SK-N-SH (cell line): ENCODE measurements around the gene SPATA33. TPM values are rescaled to one million over a fixed set of nuclear protein-coding genes. Genes with fewer than 3 reads are reported as not detected.

Experiments
- CTCF ChIA-PET: fragments of 300-600, 350-600 bp; formaldehyde crosslinking; extraction: SDS; loops from one replicate; lab custom pipeline; 2021; lab: Yijun Ruan, JAX
- POLR2A ChIA-PET: fragments of 350-600 bp; sonication (Branson Sonifier 250); formaldehyde crosslinking; extraction: SDS; loops from one replicate; lab custom pipeline; 2020; ENCODE audit warnings: antibody characterized with exemption, inconsistent platforms; lab: Yijun Ruan, JAX
- DNase-seq: peaks from one replicate; pipeline ENCODE4 v3.0.0; 2012
- H2AFZ ChIP-seq: fragments of 200-600 bp; sonication (generic); 2 replicates; pipeline ENCODE4 v1.8.1; 2016; ENCODE audit warnings: antibody characterized with exemption, mild to moderate bottlenecking, low read depth
- H3F3A ChIP-seq: fragments of 200-600 bp; sonication (generic); replicated peaks from 2 replicates; pipeline ENCODE3; 2016; ENCODE audit warnings: antibody characterized with exemption, mild to moderate bottlenecking; ENCODE audit not compliant: insufficient read depth
- H3K27ac ChIP-seq, 2 experiments: fragments of 200-500 bp in 1 of 2; fragments of 200-600 bp in 1 of 2; sonication (Bioruptor generic) in 1 of 2; sonication (generic), shearing (Covaris generic) in 1 of 2; 2 replicates each; pipeline versions ENCODE4 v1.5.1 to v1.6.1; 2014 to 2016; ENCODE audit warnings: low read depth in 2 of 2, inconsistent platforms in 1 of 2, low read length in 1 of 2, mild to moderate bottlenecking in 1 of 2, mixed read lengths in 1 of 2
- H3K27me3 ChIP-seq: fragments of 200-600 bp; sonication (generic), shearing (Covaris generic); 2 replicates; pipeline ENCODE4 v1.6.1; 2016; ENCODE audit warnings: mixed run types; ENCODE audit not compliant: insufficient read depth
- H3K36me3 ChIP-seq, 2 experiments: fragments of 200-500 bp in 1 of 2; fragments of 200-600 bp in 1 of 2; sonication (Bioruptor generic) in 1 of 2; sonication (generic) in 1 of 2; replicated peaks in 1 of 2; 2 replicates each; pipeline versions ENCODE3 to v1.5.1; 2014 to 2016; ENCODE audit warnings: low read length in 1 of 2, mild to moderate bottlenecking in 1 of 2; ENCODE audit not compliant: insufficient read depth in 2 of 2, control insufficient read depth in 1 of 2
- H3K4me1 ChIP-seq, 2 experiments: fragments of 200-500 bp in 1 of 2; fragments of 200-600 bp in 1 of 2; sonication (Bioruptor generic) in 1 of 2; sonication (generic), shearing (Covaris generic) in 1 of 2; 2 replicates each; pipeline versions ENCODE4 v1.5.1 to v1.6.1; 2014 to 2016; ENCODE audit warnings: low read depth in 1 of 2, low read length in 1 of 2, mixed run types in 1 of 2; ENCODE audit not compliant: insufficient read depth in 2 of 2, control insufficient read depth in 1 of 2
- H3K4me2 ChIP-seq: fragments of 200-600 bp; sonication (generic), shearing (Covaris generic); 2 replicates; pipeline ENCODE4 v1.6.1; 2017; ENCODE audit warnings: mixed run types
- H3K4me3 ChIP-seq, 2 experiments: fragments of 200-500 bp in 1 of 2; fragments of 200-600 bp in 1 of 2; sonication (Bioruptor generic) in 1 of 2; sonication (generic), shearing (Covaris generic) in 1 of 2; 2 replicates each; pipeline versions ENCODE4 v1.5.1 to v1.8.1; 2014 to 2016; ENCODE audit warnings: low read depth in 2 of 2, inconsistent platforms in 1 of 2, low read length in 1 of 2, mild to moderate bottlenecking in 1 of 2, mixed read lengths in 1 of 2, moderate library complexity in 1 of 2
- H3K79me2 ChIP-seq: fragments of 200-600 bp; sonication (generic); 2 replicates; pipeline ENCODE4 v1.8.1; 2017; ENCODE audit warnings: mild to moderate bottlenecking; ENCODE audit not compliant: insufficient read depth
- H3K9ac ChIP-seq: fragments of 200-600 bp; sonication (generic); 2 replicates; pipeline ENCODE4 v1.6.1; 2017; ENCODE audit warnings: mixed run types
- H3K9me2 ChIP-seq: fragments of 200-600 bp; sonication (generic); 2 replicates; pipeline ENCODE4 v1.6.1; 2017; ENCODE audit warnings: mixed run types
- H3K9me3 ChIP-seq: fragments of 200-600 bp; sonication (generic); 2 replicates; pipeline ENCODE4 v1.6.1; 2017; ENCODE audit warnings: mixed run types, mild to moderate bottlenecking, moderate library complexity
- H4K20me1 ChIP-seq: fragments of 200-600 bp; sonication (generic); 2 replicates; pipeline ENCODE4 v1.6.1; 2017; ENCODE audit warnings: mild to moderate bottlenecking, mixed run types; ENCODE audit not compliant: insufficient read depth
- ELF1 ChIP-seq: IDR thresholded peaks from 2 replicates; pipeline ENCODE4 v1.4.0; 2012
- FOSL2 ChIP-seq: IDR thresholded peaks from 2 replicates; pipeline ENCODE4 v1.4.0; 2012; ENCODE audit warnings: low read depth, mild to moderate bottlenecking, moderate library complexity, borderline replicate concordance
- FOXJ3 ChIP-seq: sonication (generic); formaldehyde crosslinking; IDR thresholded peaks from 2 replicates; pipeline ENCODE4 v1.5.1; 2020; ENCODE audit warnings: mild to moderate bottlenecking, missing genetic modification reagents
- FOXM1 ChIP-seq: IDR thresholded peaks from 2 replicates; pipeline ENCODE4 v1.4.0; 2012; ENCODE audit warnings: low read depth, mild to moderate bottlenecking
- GABPA ChIP-seq: IDR thresholded peaks from 2 replicates; pipeline ENCODE4 v1.4.0; 2012; ENCODE audit warnings: low read depth, mild to moderate bottlenecking
- GATA2 ChIP-seq: sonication (generic); formaldehyde crosslinking; IDR thresholded peaks from 2 replicates; pipeline ENCODE4 v1.5.0; 2020; ENCODE audit warnings: mild to moderate bottlenecking, missing genetic modification reagents
- JUND ChIP-seq: IDR thresholded peaks from 2 replicates; pipeline ENCODE4 v1.4.0; 2012
- MXI1 ChIP-seq: IDR thresholded peaks from 2 replicates; pipeline ENCODE4 v1.6.1; 2012; ENCODE audit warnings: mild to moderate bottlenecking, low read depth, low read length, improper control_type of control experiment
- NFIC ChIP-seq: IDR thresholded peaks from 2 replicates; pipeline ENCODE4 v1.4.0; 2012; ENCODE audit warnings: borderline replicate concordance
- NRF1 ChIP-seq: IDR thresholded peaks from 2 replicates; pipeline ENCODE4 v1.6.1; 2012; ENCODE audit warnings: low read depth, mild to moderate bottlenecking, low read length
- POLR2AphosphoS5 ChIP-seq: IDR thresholded peaks from 2 replicates; pipeline ENCODE4 v1.6.1; 2012; ENCODE audit warnings: low read depth, low read length
- RAD21 ChIP-seq: IDR thresholded peaks from 2 replicates; pipeline ENCODE4 v1.6.1; 2012; ENCODE audit warnings: mild to moderate bottlenecking, low read length
- RFX5 ChIP-seq: IDR thresholded peaks from 2 replicates; pipeline ENCODE4 v1.6.1; 2012; ENCODE audit warnings: mild to moderate bottlenecking, improper control_type of control experiment, low read length
- RXRA ChIP-seq: IDR thresholded peaks from 2 replicates; pipeline ENCODE4 v1.4.0; 2012; ENCODE audit warnings: low read depth, mild to moderate bottlenecking, borderline replicate concordance
- SMC3 ChIP-seq: IDR thresholded peaks from 2 replicates; pipeline ENCODE4 v1.6.1; 2012; ENCODE audit warnings: low read depth, low read length, improper control_type of control experiment
- YY1 ChIP-seq: IDR thresholded peaks from 2 replicates; pipeline ENCODE4 v1.4.0; 2012; ENCODE audit warnings: low read depth, mild to moderate bottlenecking
- WGBS: methylation state at CpG from one replicate; pipeline ENCODE4 v1.1.6; 2017; ENCODE audit warnings: low lambda C conversion rate; 5-methylcytosine and 5-hydroxymethylcytosine counted together
- polyA plus RNA-seq, 3 experiments: library from polyadenylated mRNA; depleted of rRNA; stranded (reverse); fragments of >200 nt; gene quantifications; 2 replicates each; pipeline ENCODE4 v1.2.3, GENCODE V29; 2012
- TF ChIP-seq, protein P1 (sequence below): IDR thresholded peaks from 2 replicates; pipeline ENCODE4 v1.4.0; 2012; ENCODE audit warnings: low read depth

The SPATA33 gene
- polyA plus RNA-seq, 1 of the 3 experiments (the other 2 are of a cell fraction): 7.2 TPM

- H3K4me3 ChIP-seq: no peak overlapping the region
- CTCF ChIA-PET: interaction anchor here (0.6 to 6.3 kb wide), 3 partner anchors 20 to 31 kb away, joined by 3 to 44 read pairs (median 3); no protein-coding TSS in a partner anchor
- POLR2A ChIA-PET: no interaction called here
- WGBS: 55% methylated on average over 1 of the region's 1 CpG
- DNase-seq: no peak
- H3K9ac ChIP-seq: no peak overlapping the region
- no peak overlapping the region for H3K4me2 ChIP-seq
- peaks cover 6% of the 10 kb centered on the region for H3F3A ChIP-seq
- no peaks in the 10 kb centered on the region for H3K9me2 ChIP-seq
- no peaks in the 10 kb centered on the region for H4K20me1 ChIP-seq
- H3K9me3 ChIP-seq: no peaks in the 10 kb centered on the region
- H3K79me2 ChIP-seq: no peaks in the 10 kb centered on the region
- H3K27me3 ChIP-seq: no peaks in the 10 kb centered on the region
- H3K36me3 ChIP-seq: no peaks in the 10 kb centered on the region
- no peak overlapping the region for H2AFZ ChIP-seq
- peaks cover 0 to 8% of the 10 kb centered on the region in 2 experiments; a peak in 1 of 4 replicates for H3K4me1 ChIP-seq
- no peak overlapping the region for H3K27ac ChIP-seq
- TF ChIP-seq FOSL2: no peak
- no peak for TF ChIP-seq ELF1
- TF ChIP-seq, protein P1, sequence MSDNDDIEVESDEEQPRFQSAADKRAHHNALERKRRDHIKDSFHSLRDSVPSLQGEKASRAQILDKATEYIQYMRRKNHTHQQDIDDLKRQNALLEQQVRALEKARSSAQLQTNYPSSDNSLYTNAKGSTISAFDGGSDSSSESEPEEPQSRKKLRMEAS: no peak
- TF ChIP-seq SMC3: no peak
- TF ChIP-seq RFX5: no peak
- no peak for TF ChIP-seq FOXJ3 (CRISPR knock-in tag)
- no peak for TF ChIP-seq RXRA
Observed at GRCh38 chr16:89610108-89610453, 47.6 kb upstream of the SPATA33 start.

- TF ChIP-seq JUND: no peak
- no peak for TF ChIP-seq YY1
- no peak for TF ChIP-seq RFX5
- TF ChIP-seq ELF1: no peak
- TF ChIP-seq GABPA: no peak
- TF ChIP-seq GATA2 (CRISPR knock-in tag): no peak
- TF ChIP-seq MXI1: no peak
- TF ChIP-seq NFIC: no peak
- TF ChIP-seq FOXM1: no peak
- no peak for TF ChIP-seq RAD21
- no peak for TF ChIP-seq RXRA
- TF ChIP-seq POLR2AphosphoS5: no peak
- TF ChIP-seq NRF1: no peak
- TF ChIP-seq, all 33 proteins: peak for 0
- H3K4me2 ChIP-seq: no peak overlapping the region
- WGBS: 68% methylated on average over 20 of the region's 20 CpGs
- H3F3A ChIP-seq: peaks cover 6% of the 10 kb centered on the region
- H3K4me3 ChIP-seq: no peak overlapping the region
- peaks cover 0 to 8% of the 10 kb centered on the region in 2 experiments; a peak in 1 of 4 replicates for H3K4me1 ChIP-seq
- H3K27ac ChIP-seq: no peak overlapping the region
- ChIA-PET POLR2A (no interaction called here), CTCF (interaction anchor here (3.8 to 6.3 kb wide), 2 partner anchors 12 to 29 kb away, joined by 15 to 44 read pairs; no protein-coding TSS in a partner anchor)
- no peak overlapping the region for H3K9ac ChIP-seq
- H3K27me3 ChIP-seq: no peaks in the 10 kb centered on the region
- H3K9me2 ChIP-seq: no peaks in the 10 kb centered on the region
- H4K20me1 ChIP-seq: no peaks in the 10 kb centered on the region
- no peaks in the 10 kb centered on the region for H3K36me3 ChIP-seq
- no peaks in the 10 kb centered on the region for H3K9me3 ChIP-seq
- no peaks in the 10 kb centered on the region for H3K79me2 ChIP-seq
- H2AFZ ChIP-seq: no peak overlapping the region
- DNase-seq: no peak
Observed at GRCh38 chr16:89612415-89613166, 45.0 kb upstream of the SPATA33 start.
